NCI-H1436 treated with DMSO at 0.1 percent for 48 hours (cell line): ENCODE data around the gene CYFIP1.

Source experiments
- DNase-seq: peaks from one replicate; lab custom pipeline; 2025; lab: John Stamatoyannopoulos, UW

Gene CYFIP1

GRCh38 chr15:22868928-22869327 is 111.2 kb downstream of the CYFIP1 start:
- no peak for DNase-seq

DNA sequence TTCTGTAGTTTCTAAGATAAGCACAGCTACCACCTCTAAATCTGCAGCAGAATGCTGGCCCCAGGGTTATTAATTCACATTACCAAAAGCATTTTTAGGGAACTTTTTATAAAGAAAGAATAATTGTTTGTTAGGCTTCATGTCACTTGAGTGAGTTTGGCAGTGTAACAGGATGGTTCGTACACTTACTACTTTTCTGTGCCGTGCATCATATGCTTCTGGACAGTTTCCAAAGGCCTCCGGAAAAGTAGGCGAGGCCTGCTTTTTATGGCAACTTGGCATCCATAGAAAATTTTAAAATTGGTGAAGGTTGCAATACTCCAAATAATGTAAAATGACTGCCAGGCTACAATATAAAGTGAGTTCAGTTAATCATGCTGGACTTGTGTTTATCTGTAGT is 111.7 kb downstream of the CYFIP1 start:
- DNase-seq: no peak

DNA sequence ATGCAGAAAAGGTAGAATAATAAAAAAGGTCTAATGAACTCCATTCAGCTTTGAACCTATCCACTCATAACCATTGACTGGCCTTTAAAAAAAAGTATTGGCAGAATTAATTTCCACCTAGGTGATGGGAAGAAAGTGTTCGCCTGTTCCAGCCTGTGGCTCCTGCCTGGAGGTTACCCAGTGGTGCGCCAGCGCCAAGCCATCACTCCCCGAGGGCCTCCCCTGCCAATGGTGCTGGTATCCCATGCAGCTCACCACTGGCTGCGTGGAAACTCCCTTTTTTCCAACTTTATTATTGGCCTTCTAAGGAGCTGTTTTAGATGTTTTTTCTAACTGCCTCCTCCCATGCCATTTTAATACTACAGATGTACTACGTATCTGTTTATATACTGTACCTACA is 112.3 kb downstream of the CYFIP1 start:
- no peak for DNase-seq

DNA sequence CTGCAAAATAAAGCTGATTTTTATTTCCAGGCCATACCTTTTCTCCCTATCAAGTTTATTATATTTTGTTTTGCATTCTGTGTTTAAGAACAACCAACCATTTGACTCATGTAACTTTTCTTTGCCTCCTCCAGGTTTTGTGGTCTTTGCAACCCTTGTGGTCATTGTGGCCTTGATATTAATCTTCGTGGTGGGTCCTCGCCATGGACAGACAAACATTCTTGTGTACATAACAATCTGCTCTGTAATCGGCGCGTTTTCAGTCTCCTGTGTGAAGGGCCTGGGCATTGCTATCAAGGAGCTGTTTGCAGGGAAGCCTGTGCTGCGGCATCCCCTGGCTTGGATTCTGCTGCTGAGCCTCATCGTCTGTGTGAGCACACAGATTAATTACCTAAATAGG is 114.1 kb downstream of the CYFIP1 start:
- DNase-seq: no peak

DNA sequence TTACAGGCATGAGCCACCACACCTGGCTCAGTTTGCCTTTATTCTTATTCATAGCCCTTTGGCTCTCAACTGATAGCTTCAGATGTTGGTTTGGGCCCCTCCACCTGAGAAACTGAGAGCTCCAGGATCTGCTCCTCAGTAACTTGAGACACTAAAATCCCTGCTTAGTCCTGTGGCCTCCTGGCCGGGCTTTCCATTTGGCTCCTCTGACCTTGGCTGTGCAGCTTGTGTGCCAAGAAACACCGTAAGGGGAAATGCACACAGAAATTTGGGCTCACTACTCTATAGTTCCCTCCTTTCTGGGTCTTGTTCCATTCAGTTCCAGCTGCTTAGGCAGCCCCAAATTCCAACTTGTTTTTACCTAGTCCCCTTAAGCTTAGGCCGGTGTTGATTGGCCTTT is 116.8 kb downstream of the CYFIP1 start:
- DNase-seq: no peak

DNA sequence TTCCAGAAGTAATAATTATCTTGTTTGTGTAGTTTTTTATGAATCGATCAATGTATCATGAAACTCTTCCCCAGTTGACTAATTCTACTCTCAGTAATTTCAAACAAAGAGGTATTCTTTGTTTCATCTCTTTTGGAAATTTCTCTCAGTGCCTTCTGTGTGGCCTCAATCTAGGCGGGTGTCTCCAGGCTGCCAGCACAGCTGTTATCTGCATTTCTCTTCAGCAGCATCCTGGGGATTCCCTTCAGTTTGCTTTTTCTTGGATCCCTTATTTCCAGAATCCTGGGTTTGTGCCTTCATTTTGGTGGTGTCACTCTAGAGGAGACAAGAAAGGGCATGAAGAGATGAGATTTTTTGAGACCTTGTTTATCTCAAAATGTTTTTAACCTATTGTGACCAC is 119.0 kb downstream of the CYFIP1 start:
- no peak for DNase-seq

- no peak for DNase-seq
Observed at GRCh38 chr15:22856659-22857058, 123.5 kb downstream of the CYFIP1 start.

DNA sequence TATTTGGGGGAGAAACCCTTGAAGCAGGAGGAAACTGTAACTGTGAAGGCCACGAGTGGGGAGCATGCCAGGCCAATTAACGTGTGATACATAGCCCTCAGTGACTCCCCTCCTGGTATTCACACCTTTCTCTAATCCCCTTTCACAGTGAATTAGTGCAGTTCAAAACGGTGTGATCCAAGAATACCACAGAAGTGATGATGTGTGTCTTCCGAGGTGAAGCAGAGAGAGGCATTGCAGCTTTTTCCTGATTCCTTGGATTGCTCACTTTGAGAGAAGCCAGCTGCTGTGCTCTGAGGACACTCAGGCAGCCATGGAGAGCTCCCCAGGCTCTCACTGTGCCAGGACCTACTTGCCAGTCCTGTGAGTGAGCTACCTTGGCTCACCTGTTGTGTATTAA is 124.4 kb downstream of the CYFIP1 start:
- no peak for DNase-seq

DNA sequence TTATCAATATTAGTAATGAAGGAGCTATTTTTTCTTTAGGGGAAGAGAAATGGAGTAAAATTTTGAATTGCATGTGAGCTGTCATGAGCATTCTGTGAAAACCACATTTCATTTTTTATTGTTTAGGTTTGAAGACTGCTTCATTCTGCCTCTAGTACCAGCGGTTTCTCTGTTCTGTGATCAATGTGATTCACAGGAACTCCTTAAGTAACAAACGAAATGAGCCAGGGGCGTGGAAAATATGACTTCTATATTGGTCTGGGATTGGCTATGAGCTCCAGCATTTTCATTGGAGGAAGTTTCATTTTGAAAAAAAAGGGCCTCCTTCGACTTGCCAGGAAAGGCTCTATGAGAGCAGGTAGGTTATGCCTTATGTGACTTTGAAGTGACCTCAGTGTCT is 128.7 kb downstream of the CYFIP1 start:
- no peak for DNase-seq

DNA sequence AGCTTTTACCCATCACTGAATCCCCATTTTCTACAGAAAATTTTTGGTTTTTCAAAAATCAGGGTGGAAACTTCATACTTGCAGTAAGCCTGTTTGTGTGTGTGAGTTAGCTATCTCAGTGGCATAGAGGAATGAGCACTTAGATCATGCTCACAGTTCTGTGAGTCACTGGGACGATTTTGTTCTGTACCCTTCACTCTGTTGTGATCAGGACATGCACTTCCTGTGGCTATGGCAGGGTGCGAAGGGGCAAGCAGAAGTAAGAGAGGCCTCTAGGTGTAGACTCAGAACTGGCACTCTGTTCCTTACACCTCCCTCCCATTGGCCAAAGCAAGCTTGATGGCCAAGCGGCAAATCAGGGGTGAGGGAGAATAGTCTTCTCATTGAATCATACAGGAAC is 130.1 kb downstream of the CYFIP1 start:
- DNase-seq: no peak

- no peak for DNase-seq
Observed at GRCh38 chr15:22846073-22846472, 134.1 kb downstream of the CYFIP1 start.

DNA sequence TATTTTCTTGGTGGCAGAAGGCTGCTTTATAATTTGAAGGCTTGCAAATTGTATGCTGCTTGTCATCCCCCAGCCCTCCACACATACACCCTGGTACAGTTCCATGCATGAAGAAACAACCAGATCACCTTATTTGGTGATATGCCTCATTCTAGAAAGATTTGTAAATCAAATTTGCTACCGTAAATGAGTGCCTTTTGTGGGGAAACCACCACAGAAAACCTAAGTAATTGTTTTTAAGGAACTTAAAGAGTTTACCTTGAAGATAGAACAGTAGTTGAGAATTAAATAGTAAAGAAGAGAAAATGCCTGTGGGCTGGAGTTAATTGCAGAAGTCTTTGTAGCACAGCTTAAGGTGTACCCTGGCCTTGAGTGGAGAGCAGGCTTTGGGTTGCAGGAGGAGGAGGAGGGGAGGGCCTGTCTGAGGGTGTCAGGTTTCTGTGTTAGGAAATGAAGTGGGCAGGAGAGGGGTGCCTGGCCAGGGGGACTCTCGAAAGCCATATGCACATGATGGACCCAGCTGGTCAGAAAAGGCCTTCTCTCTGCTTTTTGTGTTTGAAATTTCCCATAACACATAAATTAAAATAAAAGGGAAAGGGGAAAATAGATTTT is 134.8 kb downstream of the CYFIP1 start:
- no peak for DNase-seq

DNA sequence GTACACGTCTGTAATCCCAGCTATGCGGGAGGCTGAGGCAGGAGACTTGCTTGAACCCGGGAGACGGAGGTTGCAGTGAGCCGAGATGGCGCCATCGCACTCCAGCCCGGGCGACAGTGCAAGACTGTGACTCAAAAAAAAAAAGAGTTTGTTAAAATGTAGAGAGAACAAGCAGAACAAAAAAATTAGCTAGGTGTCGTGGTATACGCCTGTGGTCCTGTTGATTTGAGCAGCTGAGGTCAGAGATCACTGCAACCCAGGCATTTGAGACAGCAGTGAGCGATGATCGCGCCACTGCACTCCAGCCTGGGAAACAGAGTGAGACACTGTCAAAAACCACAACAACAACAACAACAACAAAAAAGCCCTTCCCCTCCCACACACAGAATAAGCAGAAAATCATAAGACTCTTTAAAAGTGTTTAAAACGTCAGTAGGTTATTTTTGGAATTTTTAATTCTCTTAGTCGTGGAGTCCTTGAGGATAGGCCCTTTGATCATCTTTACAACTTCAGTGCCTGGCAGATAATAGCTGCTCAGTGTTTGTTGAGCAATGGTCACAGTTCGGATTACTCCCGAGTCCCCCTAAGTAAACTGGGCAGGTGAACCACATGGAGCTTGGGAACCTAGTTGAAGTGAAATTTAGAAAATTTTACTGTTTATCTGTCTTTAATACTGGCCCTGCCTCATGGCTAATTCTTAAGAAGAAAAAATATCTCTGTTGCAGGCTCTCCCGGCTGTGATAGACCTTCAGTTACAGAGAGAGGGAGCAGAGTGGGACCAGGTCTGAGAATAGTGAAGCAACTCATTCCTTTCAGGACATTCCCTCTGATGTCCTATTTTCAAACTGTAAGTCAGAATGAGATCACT is 135.5 kb downstream of the CYFIP1 start:
- DNase-seq: no peak

GRCh38 chr15:22839046-22839695 is 141.0 kb downstream of the CYFIP1 start:
- no peak for DNase-seq

DNA sequence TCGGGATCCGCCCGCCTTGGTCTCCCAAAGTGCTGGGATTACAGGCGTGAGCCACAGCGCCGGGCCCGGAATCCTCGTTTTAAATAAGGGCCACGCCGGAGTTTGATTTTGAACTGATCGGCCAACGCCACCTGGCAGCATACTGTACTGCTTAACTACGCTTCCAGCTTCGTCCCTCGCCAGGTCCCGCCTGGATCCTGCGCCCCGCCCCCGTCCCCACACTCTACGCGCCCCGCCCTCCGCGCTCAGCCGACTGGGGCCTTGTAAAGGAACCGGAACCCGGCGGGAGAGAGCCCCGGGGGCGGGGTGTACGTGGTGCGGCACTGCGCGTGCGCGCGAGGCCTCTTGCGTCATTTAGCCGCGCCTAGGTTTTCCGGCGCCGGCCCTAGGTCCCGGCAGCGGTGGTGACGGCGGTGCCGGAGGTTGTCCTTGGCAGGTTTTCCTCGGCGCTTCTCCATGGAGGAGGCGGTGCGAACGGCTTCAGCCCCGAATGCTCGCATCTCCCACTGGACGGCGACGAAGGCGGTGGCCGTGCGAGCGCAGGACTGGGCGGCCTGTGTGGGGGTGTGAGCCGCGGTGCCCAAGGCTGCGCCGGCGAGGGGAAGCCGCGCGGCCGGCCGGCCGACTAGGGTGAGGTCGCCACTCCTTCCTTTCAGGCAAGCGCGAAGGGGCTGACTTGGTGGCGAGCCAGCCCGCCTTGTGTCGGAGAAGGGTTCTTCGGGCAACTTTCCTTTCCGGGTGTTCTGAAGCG is 141.7 kb downstream of the CYFIP1 start, which contains the start of gene NIPA2:
TSS of gene NIPA2 (plus strand) at position 375 of the 751 bp plus-strand sequence. CDS start 13,066 bp downstream, outside the sequence.
- peak; percentile 88 for DNase-seq

DNA sequence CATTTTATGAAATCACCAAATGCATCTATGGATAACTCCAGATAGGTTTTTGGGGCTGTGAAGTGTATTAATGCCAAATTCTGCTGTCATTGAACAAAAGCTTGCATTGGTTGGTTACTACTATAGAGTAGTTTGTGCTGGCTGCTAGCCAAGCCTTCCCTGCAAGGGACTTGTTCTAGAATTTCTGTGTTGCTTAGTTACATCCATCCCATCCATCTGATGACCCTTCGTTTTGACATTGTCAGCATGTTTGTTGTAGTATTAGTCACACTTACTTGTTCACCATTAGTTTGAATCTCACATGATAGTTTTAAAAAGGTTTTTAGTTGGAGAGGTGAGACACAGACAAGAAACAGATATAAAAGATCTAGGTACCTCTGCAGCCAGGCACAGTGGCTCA is 148.7 kb downstream of the CYFIP1 start:
- no peak for DNase-seq

- no peak for DNase-seq
Observed at GRCh38 chr15:22827125-22827524, 153.0 kb downstream of the CYFIP1 start.

- no peak for DNase-seq
Observed at GRCh38 chr15:22823495-22824128, 156.6 kb downstream of the CYFIP1 start.

DNA sequence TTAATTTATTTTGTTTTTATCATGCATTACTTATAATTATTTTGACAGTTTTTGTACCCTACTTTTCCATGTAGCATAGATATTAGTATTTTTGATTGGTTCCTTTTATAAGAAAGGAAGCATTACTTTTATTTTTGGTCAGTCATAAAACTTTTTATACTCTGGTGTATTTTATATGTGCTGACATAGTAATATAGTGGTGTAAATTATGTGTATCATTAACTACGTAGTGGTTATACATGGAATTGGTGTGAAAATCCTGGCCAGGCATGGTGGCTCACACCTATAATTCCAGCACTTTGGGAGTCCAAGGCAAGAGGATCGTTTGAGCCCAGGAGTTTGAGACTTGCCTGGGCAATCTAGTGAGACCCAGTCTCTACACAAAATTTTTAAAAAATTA is 160.5 kb downstream of the CYFIP1 start:
- DNase-seq: no peak
